MM.1S (cell line): ENCODE data around the gene MNDA.

Experiments
- DNase-seq: peaks from one replicate; pipeline ENCODE4 v3.0.0-alpha.2; 2015
- H2AFZ ChIP-seq: fragments of 300-600 bp; sonication (generic); 2 replicates; pipeline ENCODE4 v1.6.0; 2016; ENCODE audit warnings: antibody characterized with exemption, low read length
- H3F3A ChIP-seq: fragments of 300-600 bp; sonication (generic); 2 replicates; pipeline ENCODE4 v1.6.1; 2016; ENCODE audit warnings: mild to moderate bottlenecking, antibody characterized with exemption, low read length, moderate library complexity, mixed read lengths; ENCODE audit not compliant: insufficient read depth
- H3K27ac ChIP-seq: fragments of 300-600 bp; sonication (generic); 2 replicates; pipeline ENCODE4 v1.5.1; 2016; ENCODE audit warnings: mild to moderate bottlenecking, low read length
- H3K27me3 ChIP-seq: fragments of 300-600 bp; sonication (generic); replicated peaks from 2 replicates; pipeline ENCODE4 v1.6.0; 2016; ENCODE audit warnings: low read length; ENCODE audit not compliant: insufficient read depth
- H3K36me3 ChIP-seq: fragments of 300-600 bp; sonication (generic); replicated peaks from 2 replicates; pipeline ENCODE4 v1.6.1; 2016; ENCODE audit warnings: mild to moderate bottlenecking, low read length, mixed read lengths; ENCODE audit not compliant: insufficient read depth
- H3K4me1 ChIP-seq: fragments of 300-600 bp; sonication (generic); 2 replicates; pipeline ENCODE4 v1.6.1; 2016; ENCODE audit warnings: low read length, mixed read lengths
- H3K4me2 ChIP-seq: fragments of 300-600 bp; sonication (generic); 2 replicates; pipeline ENCODE4 v1.6.0; 2016; ENCODE audit warnings: low read depth, low read length
- H3K4me3 ChIP-seq: fragments of 300-600 bp; sonication (generic); 2 replicates; pipeline ENCODE4 v1.5.1; 2016; ENCODE audit warnings: low read length, mixed read lengths
- H3K79me2 ChIP-seq: fragments of 300-600 bp; sonication (generic); 2 replicates; pipeline ENCODE4 v1.6.1; 2016; ENCODE audit warnings: mixed run types, low read length, mixed read lengths
- H3K9ac ChIP-seq: fragments of 300-600 bp; sonication (generic); 2 replicates; pipeline ENCODE4 v1.6.1; 2016; ENCODE audit warnings: low read length, mixed read lengths
- H3K9me2 ChIP-seq: fragments of 300-600 bp; sonication (generic); replicated peaks from 2 replicates; pipeline ENCODE4 v1.6.1; 2016; ENCODE audit warnings: mild to moderate bottlenecking, low read length, mixed read lengths; ENCODE audit not compliant: insufficient read depth
- H3K9me3 ChIP-seq: fragments of 300-600 bp; sonication (generic); replicated peaks from 2 replicates; pipeline ENCODE4 v1.6.1; 2016; ENCODE audit warnings: mild to moderate bottlenecking, low read length, mixed read lengths; ENCODE audit not compliant: insufficient read depth
- H4K20me1 ChIP-seq: fragments of 300-600 bp; sonication (generic); 2 replicates; pipeline ENCODE4 v1.6.1; 2016; ENCODE audit warnings: mild to moderate bottlenecking, low read length, moderate library complexity, mixed read lengths; ENCODE audit not compliant: insufficient read depth
- CTCF ChIP-seq: fragments of 300-600 bp; sonication (generic); IDR thresholded peaks from 2 replicates; pipeline ENCODE4 v1.5.1; 2016; ENCODE audit warnings: antibody characterized with exemption, low read length, mixed read lengths
- EZH2 ChIP-seq: fragments of 300-600 bp; sonication (generic); optimal IDR thresholded peaks from 2 replicates; pipeline ENCODE3; 2017; ENCODE audit warnings: low read depth, mild to moderate bottlenecking, antibody characterized with exemption, low read length, mixed read lengths
- EZH2phosphoT487 ChIP-seq: fragments of 300-600 bp; sonication (generic); IDR thresholded peaks from 2 replicates; pipeline ENCODE4 v1.6.1; 2018; ENCODE audit warnings: antibody characterized with exemption, low read length

MNDA gene

GRCh38 chr1:158803678-158804077, 27.5 kb upstream of the MNDA start:
- Histone ChIP-seq H3K36me3 (no peaks in the 10 kb centered on the region), H4K20me1 (no peaks in the 10 kb centered on the region), H3F3A (no peaks in the 10 kb centered on the region), H3K9me3 (no peaks in the 10 kb centered on the region), H3K4me1 (no peaks in the 10 kb centered on the region), H3K27ac (no peak overlapping the region), H3K9me2 (no peaks in the 10 kb centered on the region), H2AFZ (no peak overlapping the region), H3K27me3 (no peaks in the 10 kb centered on the region), H3K4me3 (no peak overlapping the region), H3K4me2 (no peak overlapping the region), H3K79me2 (no peaks in the 10 kb centered on the region), H3K9ac (no peak overlapping the region)
- TF ChIP-seq EZH2phosphoT487 (no peak), EZH2 (no peak), CTCF (no peak)
- DNase-seq, result no peak

- Histone ChIP-seq H3K79me2 (no peaks in the 10 kb centered on the region), H3K36me3 (no peaks in the 10 kb centered on the region), H3K27me3 (no peaks in the 10 kb centered on the region), H3F3A (no peaks in the 10 kb centered on the region), H4K20me1 (no peaks in the 10 kb centered on the region), H3K4me1 (no peaks in the 10 kb centered on the region), H3K4me2 (no peak overlapping the region), H3K9me3 (no peaks in the 10 kb centered on the region), H3K27ac (no peak overlapping the region), H3K9me2 (no peaks in the 10 kb centered on the region), H3K9ac (no peak overlapping the region), H3K4me3 (no peak overlapping the region), H2AFZ (no peak overlapping the region)
- DNase-seq, result no peak
- no peak for TF ChIP-seq EZH2
- no peak for TF ChIP-seq CTCF
- no peak for TF ChIP-seq EZH2phosphoT487
These were observed 24.1 kb upstream of the MNDA start for GRCh38 chr1:158806916-158807536.

GRCh38 chr1:158809256-158809655, 21.9 kb upstream of the MNDA start:
- no peaks in the 10 kb centered on the region for H3K4me1 ChIP-seq
- no peak overlapping the region for H3K9ac ChIP-seq
- H3K36me3 ChIP-seq, result no peaks in the 10 kb centered on the region
- H2AFZ ChIP-seq, result no peak overlapping the region
- no peaks in the 10 kb centered on the region for H3K27me3 ChIP-seq
- H3K27ac ChIP-seq, result no peak overlapping the region
- no peaks in the 10 kb centered on the region for H3K9me2 ChIP-seq
- H3K79me2 ChIP-seq, result no peaks in the 10 kb centered on the region
- H3K9me3 ChIP-seq, result no peaks in the 10 kb centered on the region
- no peak for DNase-seq
- H4K20me1 ChIP-seq, result no peaks in the 10 kb centered on the region
- H3F3A ChIP-seq, result no peaks in the 10 kb centered on the region
- H3K4me3 ChIP-seq, result no peak overlapping the region
- H3K4me2 ChIP-seq, result no peak overlapping the region
- TF ChIP-seq CTCF (no peak), EZH2 (no peak)
